NCI-H2029 (cell line): ENCODE data around the gene SMIM10L1.

Source experiments
- DNase-seq: peaks from one replicate; lab custom pipeline; 2025; lab: John Stamatoyannopoulos, UW

The SMIM10L1 gene

DNA sequence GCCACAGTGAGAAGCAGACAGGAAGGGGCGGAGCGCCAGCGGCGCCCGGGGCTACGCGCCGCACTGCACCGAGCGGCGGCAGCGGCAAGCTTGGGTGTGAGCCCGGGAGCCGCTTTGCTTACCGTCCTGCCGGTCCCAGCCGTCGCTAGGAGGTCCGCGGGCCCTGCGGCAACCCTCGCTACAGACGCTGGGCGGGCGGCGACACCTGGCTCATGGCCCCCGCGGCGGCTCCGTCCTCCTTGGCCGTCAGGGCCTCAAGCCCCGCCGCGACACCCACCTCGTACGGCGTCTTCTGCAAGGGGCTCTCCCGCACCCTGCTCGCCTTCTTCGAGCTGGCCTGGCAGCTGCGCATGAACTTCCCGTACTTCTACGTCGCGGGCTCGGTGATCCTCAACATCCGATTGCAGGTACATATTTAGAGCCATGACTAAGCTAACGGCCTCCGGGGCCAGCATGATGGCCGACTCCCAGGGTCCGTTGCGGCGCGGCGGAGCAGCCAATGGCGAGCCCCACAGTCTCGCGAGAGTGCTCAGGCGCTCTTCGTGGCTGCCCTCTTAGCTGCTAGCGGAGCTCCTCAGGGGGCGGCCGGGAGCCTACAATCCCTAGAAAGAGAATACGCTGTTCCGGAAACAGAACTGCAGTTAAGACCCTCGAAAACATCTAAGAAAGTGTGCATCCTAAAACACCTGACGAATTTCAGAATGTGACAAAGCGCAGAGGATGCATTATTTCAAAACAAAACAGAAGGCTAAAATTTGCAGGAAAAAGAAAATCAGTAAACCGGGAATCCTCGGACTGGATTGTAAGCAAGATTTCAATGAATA lies at the start of gene SMIM10L1:
TSS of gene SMIM10L1 (plus strand) at position 50 of the 824 bp plus-strand sequence. CDS start at position 213, 163 bp downstream.
- peak; percentile 89 for DNase-seq

DNA sequence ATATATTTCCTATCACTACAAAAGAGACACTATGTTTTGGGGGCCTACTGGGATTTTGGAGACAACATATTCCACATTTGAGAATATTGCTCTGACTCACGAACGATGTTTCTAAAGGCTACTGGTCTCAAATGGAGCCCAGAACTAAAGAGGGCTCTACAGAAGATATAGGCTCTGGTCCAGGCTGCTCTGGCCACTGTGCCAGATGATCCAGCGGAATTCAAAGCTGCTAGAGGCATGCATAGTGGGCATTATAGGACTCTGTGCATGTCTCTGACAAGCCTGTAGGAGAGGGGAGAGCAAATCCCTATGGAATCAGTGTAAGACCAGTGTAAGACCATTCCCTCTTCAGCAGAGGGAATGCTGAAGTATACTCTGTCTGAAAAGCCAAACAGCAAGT lies 40.6 kb upstream of the SMIM10L1 start:
- no peak for DNase-seq

DNA sequence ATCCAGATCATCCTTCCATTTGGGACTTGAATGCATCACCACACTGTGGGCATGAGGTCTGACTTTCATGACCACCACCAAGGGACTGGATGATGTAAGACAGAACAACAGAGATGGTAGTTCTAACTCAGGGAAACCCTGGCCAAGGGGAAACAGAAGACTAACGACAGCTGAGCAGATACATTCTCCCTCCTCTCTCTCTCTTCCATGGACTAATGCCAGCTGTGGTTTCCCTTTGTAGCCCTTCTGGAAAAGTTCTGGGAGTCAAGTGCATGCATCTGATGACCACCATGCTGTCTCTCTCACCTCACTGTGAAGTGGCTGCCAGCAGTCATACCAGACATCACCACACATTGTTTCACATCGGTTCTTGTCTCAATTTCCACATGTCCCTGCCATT lies 40.0 kb upstream of the SMIM10L1 start:
- DNase-seq, result no peak

DNA sequence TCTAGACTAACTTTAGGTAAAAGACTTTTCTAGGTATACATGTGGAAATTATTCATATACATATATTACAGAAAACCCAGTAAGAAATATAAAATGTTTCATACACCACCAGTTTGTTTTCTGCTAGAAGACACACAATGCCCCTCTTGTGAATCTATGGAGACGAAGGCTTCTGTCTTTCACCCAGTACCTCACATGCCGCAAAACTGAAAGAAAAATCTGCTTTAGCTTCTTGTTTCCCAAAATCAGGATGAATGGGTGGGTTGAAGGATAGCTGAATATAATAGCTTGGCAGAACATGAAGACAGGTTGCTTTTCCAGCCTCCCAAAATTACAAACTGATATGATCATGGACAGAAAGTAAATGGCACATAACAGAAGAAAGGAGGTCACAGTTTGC lies 37.8 kb upstream of the SMIM10L1 start:
- no peak for DNase-seq

DNA sequence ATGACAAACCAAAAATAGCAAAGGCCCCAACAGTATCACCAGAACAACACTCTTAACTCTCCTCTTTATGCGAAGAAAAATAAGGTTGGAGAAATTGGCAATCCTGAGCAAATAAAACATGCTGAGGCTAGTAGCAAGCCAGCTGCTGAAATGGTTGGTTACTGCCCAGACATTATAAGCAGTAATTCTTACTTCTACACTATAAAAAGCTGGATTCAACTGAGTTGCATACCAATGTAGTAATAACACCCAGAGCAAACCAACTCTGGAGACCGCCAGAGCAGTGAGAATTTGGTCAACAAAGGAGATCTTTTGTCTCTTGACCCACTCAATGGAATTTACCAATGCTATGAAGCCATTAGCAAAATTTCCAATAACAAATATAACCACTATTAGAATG lies 37.2 kb upstream of the SMIM10L1 start:
- no peak for DNase-seq

DNA sequence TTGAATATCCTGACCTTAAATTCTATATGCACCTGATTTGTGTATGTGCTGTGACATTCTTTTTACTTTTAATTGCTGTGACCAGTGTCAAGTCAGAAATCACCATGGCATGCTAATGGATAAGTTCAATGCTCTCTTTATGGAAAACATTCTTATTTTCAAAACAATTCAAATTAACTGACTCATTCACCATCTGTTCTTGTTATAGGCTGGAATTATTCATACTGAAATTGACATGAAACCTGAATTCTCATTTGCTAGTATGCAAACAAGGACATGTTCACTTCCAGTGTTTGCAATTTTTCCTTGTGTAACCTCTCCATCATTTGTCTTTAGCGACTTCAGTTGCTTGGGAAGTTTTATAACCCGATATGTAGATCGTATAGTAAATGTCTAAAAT lies 36.7 kb upstream of the SMIM10L1 start, which contains the start of gene TAS2R30:
TSS of gene TAS2R30 (minus strand) at position 340 of the 400 bp plus-strand sequence. CDS start 400 bp downstream, outside the sequence.
- no peak for DNase-seq

DNA sequence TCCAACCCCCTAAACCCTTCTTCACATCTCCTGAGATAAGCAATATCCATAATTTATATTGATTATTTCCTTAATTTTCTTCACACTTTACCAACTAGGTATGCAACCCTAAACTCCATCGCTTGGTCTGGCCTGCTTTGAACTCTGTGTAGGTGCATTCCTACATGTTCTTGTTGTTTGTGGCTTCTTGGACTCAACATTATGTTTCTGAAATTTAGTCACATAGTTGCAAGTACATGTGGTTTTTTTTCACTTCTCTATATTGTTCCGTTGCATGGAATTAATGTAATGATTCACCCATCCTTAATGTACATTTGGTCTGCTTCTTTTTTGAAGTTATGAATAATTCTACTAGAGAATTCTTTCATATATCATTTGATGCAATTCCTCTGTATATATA lies 34.9 kb upstream of the SMIM10L1 start:
- no peak for DNase-seq

DNA sequence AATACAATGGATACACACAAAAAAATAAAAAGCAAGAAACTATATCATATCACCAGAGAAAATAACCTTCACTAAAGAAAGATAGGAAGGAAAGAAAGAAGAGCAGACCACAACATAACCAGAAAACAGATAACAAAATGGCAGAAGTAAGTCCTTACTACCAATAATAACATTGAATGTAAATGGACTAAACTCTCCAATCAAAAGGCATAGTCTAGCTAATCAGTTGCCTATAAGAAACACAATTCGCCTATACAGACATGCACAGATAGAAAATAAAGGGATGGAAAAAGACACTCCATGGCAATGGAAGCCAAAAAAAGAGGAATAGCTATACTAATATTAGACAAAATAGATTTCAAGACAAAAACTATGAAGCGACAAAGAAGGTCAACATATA lies 27.6 kb upstream of the SMIM10L1 start:
- no peak for DNase-seq

DNA sequence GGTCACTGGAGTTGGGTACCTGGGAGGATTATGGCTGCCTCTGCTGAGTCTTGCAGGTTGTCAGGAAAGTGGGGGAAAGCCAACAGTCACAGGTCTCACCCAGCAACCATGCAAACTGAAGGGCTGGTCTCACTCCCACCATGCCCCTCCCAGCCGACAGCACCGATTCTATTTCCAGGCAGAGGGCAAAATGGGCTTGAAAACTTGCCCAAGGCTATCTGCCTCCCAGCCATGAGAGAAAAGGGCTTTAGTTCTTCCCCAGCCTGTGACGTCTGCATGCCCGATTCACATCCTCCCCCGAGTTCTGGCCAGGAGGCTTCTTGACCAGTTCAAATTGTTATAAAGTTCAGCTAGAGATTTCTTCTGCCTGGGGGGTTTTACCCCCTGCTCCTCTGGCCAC lies 26.7 kb upstream of the SMIM10L1 start:
- DNase-seq, result no peak

DNA sequence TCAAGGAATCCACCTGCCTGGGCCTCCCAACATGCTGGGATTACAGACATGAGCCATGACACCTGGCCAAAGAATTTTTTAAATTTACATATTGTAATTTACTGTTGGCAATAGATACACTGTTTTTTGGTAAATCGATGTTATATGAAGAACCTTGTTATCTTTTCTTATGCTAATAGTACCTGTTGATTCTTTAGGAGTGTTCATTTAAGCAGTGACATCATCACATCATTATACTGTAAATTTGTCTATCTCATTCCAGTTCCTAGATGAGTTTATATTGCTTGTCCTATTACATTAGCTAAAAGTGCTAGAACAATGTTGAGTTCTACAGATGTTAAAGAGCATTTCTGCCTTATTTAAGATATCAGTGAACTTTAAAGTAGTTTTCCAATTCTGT lies 23.6 kb upstream of the SMIM10L1 start:
- DNase-seq, result no peak

DNA sequence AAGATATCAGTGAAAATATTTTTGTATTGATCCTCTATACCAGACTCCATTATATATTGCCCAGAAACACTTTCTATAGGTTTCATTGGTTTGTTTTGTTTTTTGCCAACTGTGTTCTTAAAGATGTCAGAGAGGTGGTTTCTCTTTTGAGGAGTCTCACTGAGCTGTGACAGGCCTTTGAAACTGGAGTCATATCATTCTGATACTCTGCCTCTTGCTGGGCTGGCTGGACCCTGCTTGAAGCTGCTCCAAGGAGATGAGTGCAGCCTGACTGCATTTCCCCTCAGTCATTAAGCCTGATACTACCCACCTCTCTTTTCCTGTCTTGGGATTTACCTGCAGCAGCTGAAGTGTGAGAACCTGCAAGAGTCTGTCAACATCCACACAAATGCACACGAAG lies 20.2 kb upstream of the SMIM10L1 start:
- DNase-seq, result no peak

DNA sequence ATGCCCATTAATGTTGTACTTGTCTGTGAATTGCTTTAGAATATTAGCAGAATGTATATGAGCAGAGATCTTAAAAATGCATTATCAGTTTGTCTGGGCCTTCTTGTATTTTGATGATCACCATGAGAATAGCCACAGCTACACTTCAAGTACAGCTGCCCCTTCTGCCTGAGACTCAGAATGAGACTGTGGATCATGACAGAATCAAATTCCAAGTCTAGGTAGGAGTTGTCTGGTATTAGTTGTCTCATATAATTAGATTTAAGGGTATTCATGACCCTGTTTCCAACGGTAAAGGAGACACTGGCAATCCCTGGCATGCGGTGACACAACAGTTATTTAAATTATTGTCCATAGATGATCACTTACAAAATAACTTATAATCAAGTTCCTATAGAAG lies 18.3 kb upstream of the SMIM10L1 start:
- DNase-seq, result no peak

DNA sequence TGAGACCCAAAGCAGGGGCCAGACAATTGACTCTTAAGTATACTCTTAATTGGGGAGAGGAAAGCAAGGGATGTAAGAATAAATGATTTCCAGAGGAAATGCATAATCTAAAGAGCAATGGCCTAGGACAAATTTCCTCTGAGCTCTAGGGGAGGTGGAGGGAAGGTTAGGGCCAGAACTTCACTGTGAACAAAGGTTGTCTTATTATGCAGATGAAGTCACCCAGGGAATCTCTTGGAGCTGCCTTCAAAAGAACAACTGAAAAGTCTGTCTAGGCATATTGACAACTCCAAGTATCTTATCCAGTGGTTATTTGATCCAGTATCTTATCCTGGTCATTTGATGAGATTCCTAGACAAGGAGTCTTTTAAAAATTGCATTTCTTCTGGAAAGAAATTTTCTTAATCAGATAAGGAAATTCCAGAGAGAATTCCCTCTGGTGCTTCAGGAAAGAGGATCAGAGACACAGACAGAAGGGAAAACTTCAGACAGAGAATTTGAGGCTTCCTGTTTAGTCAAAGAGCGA lies 16.5 kb upstream of the SMIM10L1 start:
- DNase-seq, result no peak

DNA sequence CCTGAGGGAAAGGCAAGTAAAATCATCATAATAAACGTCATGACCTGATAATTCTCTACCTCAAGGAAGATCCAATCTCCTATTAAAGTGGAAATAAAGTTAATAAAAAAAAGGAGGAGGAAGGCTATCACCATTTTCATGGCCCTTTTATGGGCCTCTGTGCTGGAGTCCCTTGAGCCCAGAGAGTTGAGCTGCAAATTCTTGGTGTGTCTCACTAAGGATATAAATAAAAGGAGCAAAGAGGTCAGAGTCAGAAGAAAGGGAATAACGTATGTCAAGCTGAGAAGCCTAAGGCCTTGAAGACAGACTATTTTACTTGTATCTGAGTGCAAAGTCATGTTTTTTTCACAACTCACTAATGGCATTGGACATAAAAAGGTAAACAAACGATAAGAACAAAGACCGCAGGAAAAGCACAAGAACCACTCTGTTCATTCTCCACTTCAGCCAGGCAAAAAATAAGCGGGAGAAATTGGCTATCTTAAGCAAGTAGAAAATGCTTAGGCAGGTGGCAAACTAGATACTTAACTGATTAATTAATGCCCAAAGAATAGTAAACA lies 12.0 kb upstream of the SMIM10L1 start:
- no peak for DNase-seq

DNA sequence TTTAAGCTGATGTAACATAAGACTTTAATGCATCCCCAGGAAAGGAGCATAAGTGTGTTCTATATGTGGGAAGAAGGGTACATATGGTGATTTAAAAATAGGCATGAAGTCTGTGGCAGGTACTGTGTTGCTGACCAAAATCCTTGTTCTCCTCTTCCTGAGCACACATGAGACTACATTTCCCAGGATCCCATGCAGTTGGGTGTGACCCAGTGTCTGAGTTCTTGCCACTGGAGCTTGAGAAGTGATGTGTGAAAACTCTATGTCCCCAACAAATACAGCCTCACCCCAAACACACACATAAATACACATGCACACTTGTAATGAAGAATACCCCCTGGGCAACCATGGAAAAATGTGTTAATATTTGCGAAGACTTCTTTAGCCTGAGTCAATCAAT lies 8.5 kb upstream of the SMIM10L1 start:
- no peak for DNase-seq

DNA sequence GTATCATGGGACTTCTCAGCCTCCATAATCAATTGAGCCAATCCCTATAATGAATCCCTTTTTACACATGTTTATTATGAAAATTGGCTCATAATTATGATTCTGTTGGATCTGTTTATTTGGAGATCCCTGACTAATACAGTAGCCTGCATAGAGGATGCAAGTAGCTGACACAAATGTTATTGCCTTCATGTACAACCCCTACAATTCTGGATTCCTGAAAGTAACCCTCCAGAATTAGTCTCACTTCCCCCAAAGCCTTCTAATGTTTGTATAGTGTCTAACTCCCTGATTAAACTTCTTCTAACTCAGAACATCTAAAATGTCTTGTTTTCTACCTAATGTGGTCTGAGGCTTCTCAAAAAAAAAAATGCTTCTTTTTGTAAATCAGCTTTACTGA lies 6.6 kb upstream of the SMIM10L1 start:
- DNase-seq, result no peak

DNA sequence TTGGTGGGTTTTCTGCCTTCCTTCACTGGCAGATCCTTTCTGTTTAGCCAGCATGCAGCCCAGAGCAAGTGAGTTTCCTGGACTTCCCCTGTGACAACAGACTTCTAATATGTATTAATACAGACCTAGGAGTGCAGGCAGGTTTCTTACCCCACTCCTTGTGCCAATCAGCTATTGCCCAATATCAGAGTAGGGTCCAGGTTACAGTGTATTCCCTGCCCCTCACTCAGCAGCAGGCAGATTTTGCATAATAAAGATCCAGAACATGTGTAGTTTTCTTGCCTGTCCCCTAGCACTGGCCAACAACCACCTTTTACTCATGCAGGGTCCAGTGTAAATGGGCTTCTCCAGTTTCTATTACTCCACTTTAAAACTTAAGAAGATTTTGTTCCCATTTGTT lies 4.7 kb upstream of the SMIM10L1 start:
- no peak for DNase-seq

DNA sequence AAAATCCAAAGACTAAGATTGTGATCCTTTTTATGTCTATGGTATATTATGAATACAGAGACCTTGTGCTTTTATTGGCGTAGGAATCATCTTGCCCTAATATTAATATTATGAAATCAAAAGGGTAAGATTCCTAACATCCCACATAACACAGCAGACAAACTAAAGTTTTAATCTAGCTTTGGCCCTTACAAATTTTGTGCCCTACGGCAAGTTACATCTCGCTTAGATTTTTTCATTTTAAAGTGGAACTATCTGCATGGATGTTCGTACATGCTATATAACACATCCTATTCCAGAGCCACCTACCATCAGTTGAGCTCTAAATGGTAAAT lies 217 bp upstream of the SMIM10L1 start:
- no peak for DNase-seq

DNA sequence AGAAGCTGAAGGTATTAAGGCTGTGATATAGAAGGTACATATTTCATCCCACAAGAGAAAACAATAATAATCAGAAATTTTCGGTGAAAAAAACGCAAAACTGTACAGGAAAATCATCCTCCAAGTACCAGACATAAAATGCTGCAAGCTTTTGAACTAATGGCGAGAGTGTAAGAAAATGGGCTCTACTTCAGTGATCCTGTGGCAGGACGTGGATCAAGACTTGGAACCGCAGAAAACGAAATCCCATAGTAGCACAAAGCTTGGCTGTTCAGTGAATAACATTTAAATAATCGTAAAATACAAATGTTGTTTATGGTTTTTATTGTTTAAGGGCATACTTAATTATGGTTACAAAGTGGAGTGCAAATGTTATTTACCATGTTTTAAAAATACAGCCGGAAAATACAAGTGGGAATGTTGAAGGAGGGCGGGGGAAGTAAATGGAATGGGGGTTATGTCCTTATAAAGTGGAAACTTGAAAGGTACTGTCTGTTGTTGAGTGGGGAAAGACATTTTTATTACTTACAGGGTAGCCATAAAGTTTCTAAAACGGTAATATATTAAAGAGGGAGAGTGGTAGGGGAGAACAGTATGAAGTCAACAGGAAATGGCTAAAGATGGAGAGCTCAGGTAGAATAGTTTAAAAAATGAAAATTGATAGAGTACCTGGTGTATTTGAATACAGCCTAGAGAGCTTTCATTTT lies 1.1 kb downstream of the SMIM10L1 start:
- DNase-seq, result peak; percentile 1

DNA sequence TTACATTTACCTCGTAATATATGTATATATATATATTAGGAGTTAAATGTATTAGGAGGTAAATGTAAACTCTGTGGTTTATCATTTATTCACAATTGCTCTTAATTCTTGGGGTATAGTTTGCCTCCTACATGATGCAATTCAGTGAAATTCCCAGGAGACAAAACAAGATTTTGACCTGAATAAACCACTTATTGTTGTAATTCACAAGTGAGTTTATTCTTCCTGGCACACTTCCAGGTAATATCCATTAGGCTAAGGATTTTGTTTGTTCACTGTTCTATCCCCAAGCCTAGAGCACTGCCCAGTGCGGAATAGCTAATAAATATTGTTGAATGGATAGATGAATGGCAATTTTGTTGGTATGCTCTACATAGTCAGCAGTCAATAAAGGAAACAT lies 3.0 kb downstream of the SMIM10L1 start:
- DNase-seq, result no peak

DNA sequence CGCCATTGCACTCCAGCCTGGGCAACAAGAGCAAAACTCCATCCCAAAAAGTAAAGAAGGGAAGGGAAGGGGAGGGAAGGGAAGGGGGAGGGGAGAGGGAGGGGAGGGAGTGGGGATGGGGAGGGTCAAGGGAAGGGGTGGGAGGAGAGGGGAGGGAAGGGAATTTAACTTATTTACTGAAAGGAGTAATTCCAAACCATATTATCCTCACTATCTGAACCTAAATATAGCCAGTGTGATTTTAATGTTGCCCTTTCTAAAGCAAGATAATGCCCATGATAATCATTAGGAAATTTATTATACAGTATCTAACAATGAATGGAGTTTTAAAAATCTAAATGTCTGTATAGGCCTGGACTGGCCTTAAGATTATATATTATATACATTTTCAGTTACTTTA lies 7.3 kb downstream of the SMIM10L1 start:
- no peak for DNase-seq

DNA sequence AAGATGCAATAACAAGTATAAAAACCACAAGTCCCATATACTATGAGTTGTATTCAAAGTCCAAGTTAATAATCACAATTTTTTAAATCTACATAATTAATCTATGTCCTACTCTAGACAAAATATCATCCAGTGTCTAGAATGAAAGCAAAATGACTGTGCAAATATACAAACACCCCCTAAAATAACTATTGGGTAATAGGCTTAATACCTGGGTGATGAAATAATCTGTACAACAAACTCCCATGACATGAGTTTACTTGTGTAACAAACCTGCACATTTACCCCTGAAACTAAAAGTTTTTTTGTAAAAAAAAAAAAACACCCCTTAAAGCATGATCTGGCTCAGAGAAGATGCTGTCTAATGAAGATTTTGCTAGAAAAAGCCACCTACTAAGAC lies 11.5 kb downstream of the SMIM10L1 start:
- no peak for DNase-seq

DNA sequence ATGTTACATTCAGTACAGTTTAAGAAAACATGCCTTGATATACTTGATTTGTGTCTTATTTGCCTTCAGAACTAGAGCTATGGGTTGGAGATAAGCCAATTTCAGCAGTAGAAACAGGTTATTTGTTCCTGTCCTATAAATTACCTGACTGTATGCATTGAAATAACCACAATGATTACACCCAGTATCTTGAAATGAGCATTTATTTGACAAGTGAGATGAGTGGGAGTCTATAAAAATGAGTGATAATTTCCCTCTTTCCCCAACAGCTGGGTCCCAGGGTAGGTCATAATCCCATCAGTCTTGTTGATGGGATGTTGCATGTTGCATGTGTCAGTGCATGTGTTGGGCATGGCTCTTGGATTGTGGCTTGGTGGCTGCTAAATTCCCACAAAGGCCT lies 12.0 kb downstream of the SMIM10L1 start:
- no peak for DNase-seq
